ENCODE data around the gene RDM1.

The RDM1 gene

GRCh38 chr17:35870906-35871819 is 59.4 kb downstream of the RDM1 start:
- DNase-seq (ENCODE audit: low read depth in 3 of 3), result no peak

- no peak for DNase-seq (ENCODE audit: low read depth in 3 of 3)
These were observed 61.8 kb downstream of the RDM1 start, which contains the start of gene HEATR9 for GRCh38 chr17:35868737-35869136. Gene HEATR9 (minus strand): TSS chr17:35868891. CDS start chr17:35868742, 149 bp downstream.

All from stimulated activated CD4-positive, alpha-beta T cell treated with anti-CD3 and anti-CD28 coated beads, TNF-alpha, amount 100 ng/mL, for 24 hours (primary cell).